Measurements from ENCODE around the gene CNNM4. TPM values are rescaled to one million over a fixed set of nuclear protein-coding genes. Genes with fewer than 3 reads are reported as not detected.

CNNM4 gene
- polyA plus RNA-seq, 4 donors = 1.6 to 30.0 (median 6.8) TPM

- FAIRE-seq = no peak
- no peaks in the 10 kb centered on the region for H3K9me3 ChIP-seq (ENCODE audit: control insufficient read depth in 2 of 2, insufficient read depth in 1 of 2, low read depth in 1 of 2, low read length in 1 of 2)
These were observed 79.5 kb downstream of the CNNM4 start for GRCh38 chr2:96839875-96840850.

GRCh38 chr2:96841701-96842495 lies 81.2 kb downstream of the CNNM4 start:
- Histone ChIP-seq H3K36me3 (ENCODE audit: control insufficient read depth in 3 of 3, insufficient read depth in 2 of 3, low read depth in 1 of 3, low read length in 3 of 3) (peaks cover 0 to 60% (median 2%) of the 10 kb centered on the region in 3 donors), H3K27me3 (ENCODE audit: control insufficient read depth in 3 of 3, insufficient read depth in 3 of 3, low read length in 3 of 3) (no peaks in the 10 kb centered on the region), H3K4me3 (ENCODE audit: low read depth in 1 of 3, low read length in 3 of 3) (no peak overlapping the region), H3K27ac (ENCODE audit: low read depth in 1 of 3, low read length in 2 of 3) (no peak overlapping the region), H3K4me1 (ENCODE audit: control insufficient read depth in 3 of 3, insufficient read depth in 2 of 3, low read depth in 1 of 3, low read length in 2 of 3) (peaks cover 0 to 3% (median 0%) of the 10 kb centered on the region in 3 donors), H3K9me3 (ENCODE audit: control insufficient read depth in 2 of 2, insufficient read depth in 1 of 2, low read depth in 1 of 2, low read length in 1 of 2) (no peaks in the 10 kb centered on the region)
- WGBS, 3 donors = 84 to 91% (median 85%) methylated on average over 16 of the region's 16 CpGs
- DNase-seq = no peak
- FAIRE-seq = no peak

More at GRCh38 chr2:96839875-96840850, 79.5 kb downstream of the CNNM4 start:
- Histone ChIP-seq H3K36me3 (ENCODE audit: control insufficient read depth in 3 of 3, insufficient read depth in 2 of 3, low read depth in 1 of 3, low read length in 3 of 3) (peaks cover 0 to 55% (median 0%) of the 10 kb centered on the region in 3 donors), H3K4me1 (ENCODE audit: control insufficient read depth in 3 of 3, insufficient read depth in 2 of 3, low read depth in 1 of 3, low read length in 2 of 3) (peaks cover 0 to 3% (median 0%) of the 10 kb centered on the region in 3 donors), H3K4me3 (ENCODE audit: low read depth in 1 of 3, low read length in 3 of 3) (no peak overlapping the region), H3K27me3 (ENCODE audit: control insufficient read depth in 3 of 3, insufficient read depth in 3 of 3, low read length in 3 of 3) (no peaks in the 10 kb centered on the region), H3K27ac (ENCODE audit: low read depth in 1 of 3, low read length in 2 of 3) (no peak overlapping the region)
- WGBS, 3 donors = 77 to 88% (median 87%) methylated on average over 37 of the region's 37 CpGs
- DNase-seq = no peak

GRCh38 chr2:96842600-96842999 lies 81.9 kb downstream of the CNNM4 start:
- DNase-seq (no peak), FAIRE-seq (no peak)
- 89 to 90% (median 90%) methylated on average over 7 of the region's 7 CpGs for WGBS, 3 donors
- peaks cover 0 to 60% (median 3%) of the 10 kb centered on the region in 3 donors for H3K36me3 ChIP-seq (ENCODE audit: control insufficient read depth in 3 of 3, insufficient read depth in 2 of 3, low read depth in 1 of 3, low read length in 3 of 3)
- no peaks in the 10 kb centered on the region for H3K27me3 ChIP-seq (ENCODE audit: control insufficient read depth in 3 of 3, insufficient read depth in 3 of 3, low read length in 3 of 3)
- H3K9me3 ChIP-seq (ENCODE audit: control insufficient read depth in 2 of 2, insufficient read depth in 1 of 2, low read depth in 1 of 2, low read length in 1 of 2) = no peaks in the 10 kb centered on the region
- H3K4me3 ChIP-seq (ENCODE audit: low read depth in 1 of 3, low read length in 3 of 3) = no peak overlapping the region
- H3K4me1 ChIP-seq (ENCODE audit: control insufficient read depth in 3 of 3, insufficient read depth in 2 of 3, low read depth in 1 of 3, low read length in 2 of 3) = peaks cover 0 to 3% (median 0%) of the 10 kb centered on the region in 3 donors
- H3K27ac ChIP-seq (ENCODE audit: low read depth in 1 of 3, low read length in 2 of 3) = no peak overlapping the region

GRCh38 chr2:96843538-96844268 lies 83.0 kb downstream of the CNNM4 start, which contains the start of gene ANKRD23:
Gene ANKRD23, minus strand, starts transcription at chr2:96844021. Its CDS starts 29 bp downstream, at chr2:96843992.
- H3K9me3 ChIP-seq (ENCODE audit: control insufficient read depth in 2 of 2, insufficient read depth in 1 of 2, low read depth in 1 of 2, low read length in 1 of 2) = no peaks in the 10 kb centered on the region
- H3K4me1 ChIP-seq (ENCODE audit: control insufficient read depth in 3 of 3, insufficient read depth in 2 of 3, low read depth in 1 of 3, low read length in 2 of 3) = peaks cover 0 to 3% (median 0%) of the 10 kb centered on the region in 3 donors
- WGBS, 3 donors = 90 to 95% (median 95%) methylated on average over 14 of the region's 14 CpGs
- DNase-seq (no peak), FAIRE-seq (no peak)
- no peak within 1 kb of the TSS for H3K4me3 ChIP-seq (ENCODE audit: low read depth in 1 of 3, low read length in 3 of 3)
- H3K36me3 ChIP-seq (ENCODE audit: control insufficient read depth in 3 of 3, insufficient read depth in 2 of 3, low read depth in 1 of 3, low read length in 3 of 3) = peaks cover 2 to 58% (median 5%) of the 10 kb centered on the region in 3 donors
- H3K27me3 ChIP-seq (ENCODE audit: control insufficient read depth in 3 of 3, insufficient read depth in 3 of 3, low read length in 3 of 3) = no peaks in the 10 kb centered on the region
- H3K27ac ChIP-seq (ENCODE audit: low read depth in 1 of 3, low read length in 2 of 3) = no peak within 1 kb of the TSS

DNA sequence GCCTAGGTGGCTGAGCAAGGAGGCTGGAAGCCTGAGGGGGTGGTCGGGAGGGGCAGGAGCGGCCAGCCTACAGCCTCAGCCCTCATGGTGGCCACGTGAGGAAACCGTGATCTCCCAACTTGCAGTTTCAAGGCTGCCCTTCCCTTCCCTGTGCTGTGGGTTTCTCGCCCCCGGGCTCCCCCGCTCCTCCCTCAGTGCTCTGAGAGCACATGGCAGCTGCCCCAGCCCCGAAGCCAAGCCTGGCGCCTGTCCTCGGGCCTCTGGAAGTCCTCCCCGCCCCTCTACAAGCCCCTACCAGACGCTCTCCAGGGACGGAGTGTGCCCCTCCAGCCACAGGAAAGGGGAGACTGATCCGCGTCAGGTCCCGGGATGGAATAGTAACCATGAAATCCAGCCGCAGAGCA lies 83.7 kb downstream of the CNNM4 start:
- Histone ChIP-seq H3K9me3 (ENCODE audit: control insufficient read depth in 2 of 2, insufficient read depth in 1 of 2, low read depth in 1 of 2, low read length in 1 of 2) (no peaks in the 10 kb centered on the region), H3K4me1 (ENCODE audit: control insufficient read depth in 3 of 3, insufficient read depth in 2 of 3, low read depth in 1 of 3, low read length in 2 of 3) (no peaks in the 10 kb centered on the region), H3K27me3 (ENCODE audit: control insufficient read depth in 3 of 3, insufficient read depth in 3 of 3, low read length in 3 of 3) (no peaks in the 10 kb centered on the region), H3K36me3 (ENCODE audit: control insufficient read depth in 3 of 3, insufficient read depth in 2 of 3, low read depth in 1 of 3, low read length in 3 of 3) (peaks cover 2 to 57% (median 5%) of the 10 kb centered on the region in 3 donors), H3K4me3 (ENCODE audit: low read depth in 1 of 3, low read length in 3 of 3) (no peak overlapping the region), H3K27ac (ENCODE audit: low read depth in 1 of 3, low read length in 2 of 3) (no peak overlapping the region)
- FAIRE-seq (no peak), DNase-seq (no peak)
- WGBS, 3 donors = 86 to 93% (median 88%) methylated on average over 16 to 17 of the region's 17 CpGs

DNA sequence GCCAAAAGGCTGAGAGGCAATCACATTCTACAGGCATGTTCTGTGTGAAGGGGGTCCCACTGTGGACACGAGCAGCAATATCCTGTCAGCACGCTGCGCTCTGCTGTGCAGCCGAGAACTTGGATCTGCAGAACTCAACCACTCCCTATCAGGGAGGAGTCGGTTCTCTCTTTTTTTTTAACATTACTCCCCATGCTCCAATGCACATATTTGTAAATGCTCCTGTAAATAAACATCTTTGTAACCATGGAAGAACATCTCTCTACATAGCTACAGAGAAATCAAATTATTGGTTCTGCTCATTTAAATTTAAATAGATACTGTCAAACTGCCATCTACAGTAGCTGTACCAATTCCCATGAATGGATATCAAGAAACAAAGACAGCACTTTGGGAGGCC lies 86.1 kb downstream of the CNNM4 start:
- Histone ChIP-seq H3K4me3 (ENCODE audit: low read depth in 1 of 3, low read length in 3 of 3) (no peak overlapping the region), H3K27ac (ENCODE audit: low read depth in 1 of 3, low read length in 2 of 3) (no peak overlapping the region), H3K36me3 (ENCODE audit: control insufficient read depth in 3 of 3, insufficient read depth in 2 of 3, low read depth in 1 of 3, low read length in 3 of 3) (peaks cover 7 to 53% (median 8%) of the 10 kb centered on the region in 3 donors), H3K4me1 (ENCODE audit: control insufficient read depth in 3 of 3, insufficient read depth in 2 of 3, low read depth in 1 of 3, low read length in 2 of 3) (no peaks in the 10 kb centered on the region), H3K27me3 (ENCODE audit: control insufficient read depth in 3 of 3, insufficient read depth in 3 of 3, low read length in 3 of 3) (no peaks in the 10 kb centered on the region), H3K9me3 (ENCODE audit: control insufficient read depth in 2 of 2, insufficient read depth in 1 of 2, low read depth in 1 of 2, low read length in 1 of 2) (no peaks in the 10 kb centered on the region)
- DNase-seq = no peak
- no peak for FAIRE-seq
- 90 to 97% (median 92%) methylated on average over 5 of the region's 5 CpGs for WGBS, 3 donors

GRCh38 chr2:96847586-96847985 lies 86.9 kb downstream of the CNNM4 start:
- H3K36me3 ChIP-seq (ENCODE audit: control insufficient read depth in 3 of 3, insufficient read depth in 2 of 3, low read depth in 1 of 3, low read length in 3 of 3) = peaks cover 7 to 54% (median 8%) of the 10 kb centered on the region in 3 donors
- H3K4me1 ChIP-seq (ENCODE audit: control insufficient read depth in 3 of 3, insufficient read depth in 2 of 3, low read depth in 1 of 3, low read length in 2 of 3) = no peaks in the 10 kb centered on the region
- H3K9me3 ChIP-seq (ENCODE audit: control insufficient read depth in 2 of 2, insufficient read depth in 1 of 2, low read depth in 1 of 2, low read length in 1 of 2) = no peaks in the 10 kb centered on the region
- DNase-seq (no peak), FAIRE-seq (no peak)
- no peaks in the 10 kb centered on the region for H3K27me3 ChIP-seq (ENCODE audit: control insufficient read depth in 3 of 3, insufficient read depth in 3 of 3, low read length in 3 of 3)
- H3K27ac ChIP-seq (ENCODE audit: low read depth in 1 of 3, low read length in 2 of 3) = no peak overlapping the region
- no peak overlapping the region for H3K4me3 ChIP-seq (ENCODE audit: low read depth in 1 of 3, low read length in 3 of 3)
- WGBS, 3 donors = 83 to 84% (median 84%) methylated on average over 10 of the region's 10 CpGs

- Histone ChIP-seq H3K4me1 (ENCODE audit: control insufficient read depth in 3 of 3, insufficient read depth in 2 of 3, low read depth in 1 of 3, low read length in 2 of 3) (no peaks in the 10 kb centered on the region), H3K36me3 (ENCODE audit: control insufficient read depth in 3 of 3, insufficient read depth in 2 of 3, low read depth in 1 of 3, low read length in 3 of 3) (peaks cover 7 to 58% (median 15%) of the 10 kb centered on the region in 3 donors), H3K4me3 (ENCODE audit: low read depth in 1 of 3, low read length in 3 of 3) (no peak overlapping the region), H3K27me3 (ENCODE audit: control insufficient read depth in 3 of 3, insufficient read depth in 3 of 3, low read length in 3 of 3) (no peaks in the 10 kb centered on the region), H3K9me3 (ENCODE audit: control insufficient read depth in 2 of 2, insufficient read depth in 1 of 2, low read depth in 1 of 2, low read length in 1 of 2) (no peaks in the 10 kb centered on the region), H3K27ac (ENCODE audit: low read depth in 1 of 3, low read length in 2 of 3) (no peak overlapping the region)
- WGBS, 3 donors = 87 to 97% (median 91%) methylated on average over 9 of the region's 9 CpGs
- DNase-seq = no peak
- FAIRE-seq = no peak
These were observed 87.6 kb downstream of the CNNM4 start for GRCh38 chr2:96848264-96848663.
